Activated CD8-positive, alpha-beta memory T cell treated with anti-CD3 and anti-CD28 coated beads for 4 hours (primary cell): Measurements from ENCODE around the gene CORT.
A peak's percentile ranks its signal among the peaks of the same experiment; 100 is the strongest.
"Not testable (repeated sequence)": the region's sequence is repeated elsewhere in the genome, so short reads cannot be mapped to it uniquely, and the experiment has no call there.

ENCODE experiments used
- DNase-seq, 2 donors: peaks; one replicate each; pipeline ENCODE4 v3.0.0-alpha.2; 2020; ENCODE audit warnings: low read depth in 2 of 2

The CORT gene

DNA sequence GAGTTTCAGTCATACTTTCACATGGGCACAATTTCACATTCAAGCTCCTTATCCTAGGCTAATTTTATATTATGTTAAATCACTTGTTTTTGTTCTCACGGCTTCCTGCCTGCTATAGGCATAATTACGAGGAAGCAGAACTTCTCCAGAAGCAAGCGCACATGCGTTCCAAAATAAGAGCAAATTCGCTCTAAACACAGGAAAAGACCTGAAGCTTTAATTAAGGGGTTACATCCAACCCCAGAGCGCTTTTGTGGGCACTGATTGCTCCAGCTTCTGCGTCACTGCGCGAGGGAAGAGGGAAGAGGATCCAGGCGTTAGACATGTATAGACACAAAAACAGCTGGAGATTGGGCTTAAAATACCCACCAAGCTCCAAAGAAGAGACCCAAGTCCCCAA, at the start of gene CORT:
Gene CORT (plus strand): TSS at position 281 of the 400 bp plus-strand sequence. CDS start 193 bp downstream, outside the sequence.
- no peak for DNase-seq

GRCh38 chr1:10401281-10401680, 48.5 kb upstream of the CORT start:
- no peak for DNase-seq

DNA sequence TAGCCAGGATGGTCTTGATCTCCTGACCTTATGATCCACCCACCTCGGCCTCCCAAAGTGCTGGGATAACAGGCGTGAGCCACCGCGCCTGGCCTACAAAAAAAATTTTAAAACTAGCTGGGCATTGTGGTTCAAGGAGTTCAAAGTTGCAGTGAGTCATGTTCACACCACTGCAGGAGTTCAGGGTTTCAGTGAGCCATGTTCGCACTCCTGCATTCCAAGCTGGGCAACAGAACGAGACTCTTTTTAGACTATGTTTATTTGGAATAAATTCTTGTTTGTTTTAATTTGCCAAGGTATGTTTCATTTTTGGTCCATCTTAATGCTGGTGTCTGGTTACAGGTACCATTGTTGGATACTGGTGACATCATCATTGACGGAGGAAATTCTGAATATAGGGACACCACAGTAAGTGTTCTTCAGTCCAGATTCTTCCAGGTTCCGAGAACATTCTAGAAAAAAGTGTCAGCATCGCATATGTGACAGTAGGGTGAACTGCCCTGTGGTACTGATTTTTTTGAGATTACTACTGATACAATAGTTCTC, 47.0 kb upstream of the CORT start:
- no peak for DNase-seq

DNA sequence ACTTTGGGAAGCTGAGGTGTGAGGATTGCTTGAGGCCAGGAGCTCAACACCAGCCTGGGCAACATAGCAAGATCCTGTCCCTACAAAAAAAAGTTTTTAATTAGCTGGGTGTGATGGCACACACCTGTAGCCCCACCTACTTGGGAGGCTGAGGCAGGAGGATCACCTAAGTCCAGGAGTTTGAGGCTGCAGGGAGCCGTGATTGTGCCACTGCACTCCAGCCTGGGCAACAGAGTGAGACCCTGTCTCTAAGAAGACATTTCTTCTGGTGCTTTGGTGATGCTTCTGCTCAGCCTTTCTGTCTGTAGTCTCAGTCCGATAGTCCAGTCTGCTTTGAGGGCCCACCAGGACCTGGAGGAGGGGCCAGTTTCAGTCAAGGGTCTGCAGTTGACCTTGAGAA, 42.6 kb upstream of the CORT start:
- no peak for DNase-seq

GRCh38 chr1:10415211-10415930, 34.5 kb upstream of the CORT start:
- DNase-seq: no peak

DNA sequence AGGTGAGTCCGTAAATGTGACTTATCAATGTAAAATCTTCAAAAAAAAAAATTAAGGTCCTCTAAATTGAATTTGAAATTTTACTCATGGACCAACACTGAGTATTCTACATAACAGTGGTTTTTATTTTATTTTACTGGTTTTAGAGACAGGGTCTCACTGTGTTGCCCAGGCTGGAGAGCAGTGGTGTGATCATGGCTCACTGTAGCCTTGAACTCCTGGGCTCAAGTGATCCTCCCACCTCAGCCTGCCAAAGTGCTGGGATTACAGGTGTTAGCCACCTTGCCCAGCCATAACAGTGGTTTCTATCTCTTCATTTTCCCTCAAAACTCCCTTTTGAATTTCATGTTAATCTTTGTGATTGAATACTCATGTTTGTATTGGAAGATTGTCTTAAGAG, 33.9 kb upstream of the CORT start:
- DNase-seq: not testable (repeated sequence)

DNA sequence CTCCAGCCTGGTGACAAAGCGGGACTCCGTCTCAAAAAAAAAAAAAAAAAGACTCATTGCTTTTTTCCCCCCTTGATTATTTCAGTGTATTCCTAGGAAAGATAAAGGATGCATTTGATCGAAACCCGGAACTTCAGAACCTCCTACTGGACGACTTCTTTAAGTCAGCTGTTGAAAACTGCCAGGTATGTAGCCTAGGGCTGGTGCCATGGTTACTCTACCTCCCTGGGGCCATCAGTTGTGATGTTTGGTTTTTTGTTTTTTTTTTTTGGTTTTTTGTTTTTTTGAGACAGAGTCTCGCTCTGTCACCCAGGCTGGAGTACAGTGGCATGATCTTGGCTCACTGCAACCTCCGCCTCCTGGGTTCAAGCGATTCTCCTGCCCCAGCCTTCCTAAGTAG, 31.1 kb upstream of the CORT start:
- DNase-seq: not testable (repeated sequence)

DNA sequence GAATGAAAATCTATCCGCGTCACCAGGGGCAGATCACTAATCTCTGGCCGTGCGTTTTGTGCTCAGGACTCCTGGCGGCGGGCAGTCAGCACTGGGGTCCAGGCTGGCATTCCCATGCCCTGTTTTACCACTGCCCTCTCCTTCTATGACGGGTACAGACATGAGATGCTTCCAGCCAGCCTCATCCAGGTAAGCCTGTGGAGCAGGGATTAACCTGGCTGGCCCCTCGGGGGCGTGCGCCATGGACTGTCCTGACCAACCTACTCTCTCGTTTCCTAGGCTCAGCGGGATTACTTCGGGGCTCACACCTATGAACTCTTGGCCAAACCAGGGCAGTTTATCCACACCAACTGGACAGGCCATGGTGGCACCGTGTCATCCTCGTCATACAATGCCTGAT, 30.5 kb upstream of the CORT start:
- no peak for DNase-seq

DNA sequence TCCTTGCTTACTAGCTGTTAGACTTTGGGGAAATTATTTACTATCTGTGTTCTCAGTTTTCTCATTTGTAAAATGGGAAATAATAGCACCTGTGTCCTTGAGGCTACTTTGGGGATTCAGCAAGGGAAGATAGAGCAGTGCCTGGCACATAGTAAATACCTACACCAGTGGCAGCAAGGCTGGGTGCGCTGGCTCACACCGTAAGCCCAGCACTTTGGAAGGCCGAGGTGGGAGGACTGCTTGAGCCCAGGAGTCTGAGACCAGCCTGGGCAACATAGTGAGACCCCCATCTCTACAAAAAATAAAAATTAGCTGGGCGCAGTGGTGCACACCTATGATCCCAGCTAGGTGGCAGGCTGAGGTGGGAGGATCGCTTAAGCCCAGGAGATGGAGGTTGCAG, 28.2 kb upstream of the CORT start:
- no peak for DNase-seq

- no peak for DNase-seq
Observed at GRCh38 chr1:10424034-10424433, 25.8 kb upstream of the CORT start.

- no peak for DNase-seq
Observed at GRCh38 chr1:10424651-10425050, 25.2 kb upstream of the CORT start.

DNA sequence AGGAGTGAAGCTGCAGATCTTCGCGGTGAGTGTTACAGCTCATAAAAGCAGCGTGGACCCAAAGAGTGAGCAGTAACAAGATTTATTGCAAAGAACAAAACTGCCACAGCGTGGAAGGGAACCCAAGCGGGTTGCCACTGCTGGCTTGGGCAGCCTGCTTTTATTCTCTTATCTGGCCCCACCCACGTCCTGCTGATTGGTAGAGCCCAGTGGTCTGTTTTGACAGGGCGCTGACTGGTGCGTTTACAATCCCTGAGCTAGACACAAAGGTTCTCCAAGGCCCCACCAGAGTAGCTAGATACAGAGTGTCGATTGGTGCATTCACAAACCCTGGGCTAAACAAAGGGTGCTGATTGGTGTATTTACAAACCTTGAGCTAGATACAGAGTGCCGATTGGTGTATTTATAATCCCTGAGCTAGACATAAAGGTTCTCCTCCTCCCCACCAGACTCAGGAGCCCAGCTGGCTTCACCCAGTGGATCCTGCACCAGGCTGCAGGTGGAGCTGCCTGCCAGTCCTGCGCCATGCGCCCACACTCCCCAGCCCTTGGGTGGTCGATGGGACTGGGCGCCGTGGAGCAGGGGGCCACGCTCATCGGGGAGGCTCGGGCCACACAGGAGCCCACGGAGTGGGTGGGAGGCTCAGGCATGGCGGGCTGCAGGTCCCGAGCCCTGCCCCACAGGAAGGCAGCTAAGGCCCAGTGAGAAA, 23.9 kb upstream of the CORT start:
- DNase-seq: not testable (repeated sequence)

GRCh38 chr1:10426535-10426848, 23.3 kb upstream of the CORT start:
- not testable (repeated sequence) for DNase-seq

DNA sequence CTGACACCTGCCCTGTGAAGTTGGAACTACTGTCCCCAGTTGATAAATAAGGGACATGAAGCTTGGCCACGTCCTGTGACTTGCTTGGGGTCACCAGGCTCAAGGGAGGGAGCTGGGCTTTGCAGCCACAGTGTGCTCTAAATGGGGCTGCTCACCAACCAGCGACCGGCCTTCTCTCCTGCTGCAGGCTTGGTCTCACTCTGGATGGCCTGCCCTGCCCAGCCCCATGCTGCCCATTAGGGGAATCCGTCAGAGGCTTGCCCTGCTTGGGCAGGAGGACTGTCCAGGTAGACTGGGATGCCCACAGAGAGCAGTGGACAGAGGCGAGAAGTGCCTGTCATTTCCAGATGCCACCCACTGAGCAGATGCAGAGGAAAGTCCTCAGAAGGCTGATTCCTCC, 20.8 kb upstream of the CORT start:
- no peak for DNase-seq

DNA sequence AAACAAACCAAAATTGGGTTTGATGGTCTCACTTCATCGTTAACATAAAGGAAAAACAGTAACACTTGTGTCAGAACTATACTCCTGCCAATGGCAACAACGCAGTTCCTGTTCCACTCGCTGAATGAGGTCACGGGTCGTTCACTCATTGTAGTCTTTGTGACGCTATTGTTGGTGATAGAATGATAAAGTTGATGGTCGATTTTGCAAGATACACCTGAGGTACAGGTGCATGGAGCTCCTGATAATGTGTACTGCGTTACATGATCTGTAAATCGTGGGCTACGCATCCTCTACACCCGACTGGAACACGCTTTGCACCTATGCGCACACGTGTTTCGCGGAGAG, 20.0 kb upstream of the CORT start:
- no peak for DNase-seq

GRCh38 chr1:10430216-10431069, 19.4 kb upstream of the CORT start, which contains the start of gene CENPS:
Gene CENPS, plus strand, starts transcription at chr1:10430433. Its CDS starts 85 bp downstream, at chr1:10430518.
- DNase-seq: peak; percentile 83 to 89

DNA sequence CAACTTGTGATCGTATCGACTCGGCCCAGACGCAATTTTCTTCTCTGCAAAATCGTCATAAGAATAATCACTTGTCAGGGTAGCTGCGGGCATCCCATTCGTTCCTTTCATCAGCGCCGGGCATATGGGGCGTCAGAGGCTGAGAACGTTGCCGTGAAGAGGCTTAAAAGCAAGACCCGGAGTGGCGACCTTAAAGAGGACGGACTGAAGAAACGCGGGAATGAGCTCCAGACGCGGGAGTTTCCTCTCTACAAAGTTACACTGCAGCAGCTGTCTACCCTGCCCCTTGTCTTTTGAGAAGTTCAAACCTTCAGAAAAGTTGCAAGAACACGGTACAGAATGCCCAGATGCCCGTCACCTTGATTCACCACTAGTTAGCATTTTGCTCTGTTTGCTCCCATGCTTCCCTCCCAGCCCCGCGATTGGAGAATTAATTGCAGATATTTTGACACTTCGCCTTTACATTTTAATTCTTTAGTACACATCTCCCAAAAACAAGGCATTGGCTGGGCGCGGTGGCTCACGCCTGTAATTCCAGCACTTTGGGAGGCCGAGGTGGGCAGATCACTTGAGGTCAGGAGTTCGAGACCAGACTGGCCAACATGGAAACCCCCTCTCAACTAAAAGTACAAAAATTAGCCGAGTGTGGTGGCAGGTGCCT, 18.6 kb upstream of the CORT start:
- no peak for DNase-seq

GRCh38 chr1:10432910-10433700, 16.7 kb upstream of the CORT start:
- no peak for DNase-seq

DNA sequence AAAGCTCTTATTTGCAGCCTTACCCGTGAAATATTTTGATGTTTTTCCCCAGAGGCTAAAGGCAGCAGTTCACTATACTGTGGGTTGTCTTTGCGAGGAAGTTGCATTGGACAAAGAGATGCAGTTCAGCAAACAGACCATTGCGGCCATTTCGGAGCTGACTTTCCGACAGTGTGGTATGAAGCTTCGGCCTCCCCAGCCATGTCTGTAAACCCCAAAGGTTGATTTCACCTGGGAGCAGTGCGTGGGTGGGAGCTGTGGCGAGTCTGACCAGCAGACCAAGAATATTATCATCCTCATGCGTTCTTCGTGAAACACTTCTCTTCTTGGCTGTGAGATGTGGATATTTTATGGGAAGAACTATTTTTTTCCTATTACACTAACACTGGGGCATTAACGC, 16.0 kb upstream of the CORT start:
- DNase-seq: no peak

GRCh38 chr1:10434590-10434989, 15.2 kb upstream of the CORT start:
- DNase-seq: no peak

GRCh38 chr1:10437052-10437451, 12.8 kb upstream of the CORT start:
- no peak for DNase-seq
